ENCODE measurements around the gene PPP4R3B. TPM values are rescaled to one million over a fixed set of nuclear protein-coding genes. Genes with fewer than 3 reads are reported as not detected.

The PPP4R3B gene
- total RNA-seq, 2 experiments from 2014 or later = 42.3 to 68.4 TPM

DNA sequence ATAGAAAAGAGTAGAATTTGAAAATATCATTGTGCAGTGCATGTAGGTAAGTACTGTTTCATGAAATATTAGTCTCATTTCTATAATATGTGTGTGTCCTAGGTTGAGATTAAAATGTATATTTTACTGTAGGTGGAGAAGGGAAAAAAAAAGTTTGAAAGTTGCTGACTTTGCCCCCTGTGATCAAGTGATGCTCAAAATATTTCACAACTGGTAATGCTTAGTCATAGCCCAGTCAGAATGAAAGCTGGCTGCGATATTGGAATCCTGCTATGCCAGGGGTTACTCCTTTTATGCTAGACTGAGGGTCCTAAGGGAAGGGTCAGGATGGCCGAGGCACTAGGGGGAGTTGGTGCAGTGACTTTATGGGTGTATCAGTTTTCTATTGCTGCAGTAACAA lies 117.4 kb downstream of the PPP4R3B start:
- H2AFZ ChIP-seq (ENCODE audit: low read length) = no peak overlapping the region
- H3K36me3 ChIP-seq (ENCODE audit: insufficient read depth, low read length) = no peaks in the 10 kb centered on the region
- H3K4me3 ChIP-seq (ENCODE audit: low read depth, low read length, poor library complexity, severe bottlenecking) = no peak overlapping the region
- H3K9me2 ChIP-seq (ENCODE audit: insufficient read depth, low read length) = no peaks in the 10 kb centered on the region
- ChIA-PET CTCF (ENCODE audit: unreplicated experiment) (no interaction called here), POLR2A (interaction anchor here (0.7 to 2.2 kb wide), 2 partner anchors 12 to 722 kb away, joined by 4 to 10 read pairs; no protein-coding TSS in a partner anchor)
- intact Hi-C loops (cut with micrococcal nuclease; ENCODE audit: unreplicated experiment) = no loop called here
- H4K20me1 ChIP-seq (ENCODE audit: insufficient read depth, low read length) = no peaks in the 10 kb centered on the region
- H3K9me3 ChIP-seq (ENCODE audit: low read length) = no peaks in the 10 kb centered on the region
- TF ChIP-seq, protein P1, sequence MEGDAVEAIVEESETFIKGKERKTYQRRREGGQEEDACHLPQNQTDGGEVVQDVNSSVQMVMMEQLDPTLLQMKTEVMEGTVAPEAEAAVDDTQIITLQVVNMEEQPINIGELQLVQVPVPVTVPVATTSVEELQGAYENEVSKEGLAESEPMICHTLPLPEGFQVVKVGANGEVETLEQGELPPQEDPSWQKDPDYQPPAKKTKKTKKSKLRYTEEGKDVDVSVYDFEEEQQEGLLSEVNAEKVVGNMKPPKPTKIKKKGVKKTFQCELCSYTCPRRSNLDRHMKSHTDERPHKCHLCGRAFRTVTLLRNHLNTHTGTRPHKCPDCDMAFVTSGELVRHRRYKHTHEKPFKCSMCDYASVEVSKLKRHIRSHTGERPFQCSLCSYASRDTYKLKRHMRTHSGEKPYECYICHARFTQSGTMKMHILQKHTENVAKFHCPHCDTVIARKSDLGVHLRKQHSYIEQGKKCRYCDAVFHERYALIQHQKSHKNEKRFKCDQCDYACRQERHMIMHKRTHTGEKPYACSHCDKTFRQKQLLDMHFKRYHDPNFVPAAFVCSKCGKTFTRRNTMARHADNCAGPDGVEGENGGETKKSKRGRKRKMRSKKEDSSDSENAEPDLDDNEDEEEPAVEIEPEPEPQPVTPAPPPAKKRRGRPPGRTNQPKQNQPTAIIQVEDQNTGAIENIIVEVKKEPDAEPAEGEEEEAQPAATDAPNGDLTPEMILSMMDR (conservative IDR thresholded peaks at IDR 0.05; ENCODE audit: low read length) = no peak
- no peak for TF ChIP-seq EZH2phosphoT487 (IDR thresholded peaks at IDR 0.05; ENCODE audit: borderline replicate concordance, low read depth, low read length)
- no peak overlapping the region for H3K27ac ChIP-seq (ENCODE audit: low read depth, low read length, poor library complexity, severe bottlenecking)
- H3K4me2 ChIP-seq (ENCODE audit: low read length) = no peak overlapping the region
- DNase-seq (ENCODE audit: low spot score) = no peak
- no TSS peak for BruUV-seq (replicated peaks)
- H3K4me1 ChIP-seq (ENCODE audit: insufficient read depth, low read length, poor library complexity, severe bottlenecking) = no peaks in the 10 kb centered on the region
- no peaks in the 10 kb centered on the region for H3K79me2 ChIP-seq (ENCODE audit: insufficient read depth, low read depth, low read length)

DNA sequence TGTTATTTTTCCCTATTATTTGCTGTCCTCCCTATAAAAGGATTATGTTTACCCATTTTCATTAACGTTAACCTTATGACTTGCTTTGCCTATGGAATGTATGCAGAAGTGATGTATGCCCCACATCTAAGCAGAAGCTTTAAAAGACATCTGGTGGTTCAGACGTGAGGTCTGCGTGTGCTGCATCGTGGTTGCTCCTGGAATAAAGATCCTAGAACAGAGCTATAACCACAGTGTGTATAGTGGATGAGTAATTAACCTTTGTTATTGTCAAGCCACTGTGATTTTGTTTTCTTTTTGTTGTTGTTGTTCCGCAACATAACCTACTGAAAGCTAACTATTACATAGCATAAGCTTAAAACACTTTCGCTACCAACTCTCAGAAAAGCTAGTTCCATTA lies 118.8 kb downstream of the PPP4R3B start:
- Histone ChIP-seq H3K4me3 (ENCODE audit: low read depth, low read length, poor library complexity, severe bottlenecking) (no peak overlapping the region), H3K79me2 (ENCODE audit: insufficient read depth, low read depth, low read length) (no peaks in the 10 kb centered on the region), H3K4me2 (ENCODE audit: low read length) (no peak overlapping the region), H3K4me1 (ENCODE audit: insufficient read depth, low read length, poor library complexity, severe bottlenecking) (no peaks in the 10 kb centered on the region), H3K36me3 (ENCODE audit: insufficient read depth, low read length) (no peaks in the 10 kb centered on the region), H3K27ac (ENCODE audit: low read depth, low read length, poor library complexity, severe bottlenecking) (no peak overlapping the region), H3K9me2 (ENCODE audit: insufficient read depth, low read length) (no peaks in the 10 kb centered on the region), H4K20me1 (ENCODE audit: insufficient read depth, low read length) (no peaks in the 10 kb centered on the region), H2AFZ (ENCODE audit: low read length) (no peak overlapping the region), H3K9me3 (ENCODE audit: low read length) (no peaks in the 10 kb centered on the region)
- intact Hi-C loops (cut with micrococcal nuclease; ENCODE audit: unreplicated experiment) = no loop called here
- CTCF ChIA-PET (ENCODE audit: unreplicated experiment) = interaction anchor here (1.0 kb wide), 1 partner anchor 22 kb away, joined by 5 read pairs; no protein-coding TSS in a partner anchor
- no peak for DNase-seq (ENCODE audit: low spot score)
- no TSS peak for BruUV-seq (replicated peaks)
- POLR2A ChIA-PET = interaction anchor here (0.5 kb wide), 1 partner anchor 21 kb away, joined by 3 read pairs; no protein-coding TSS in a partner anchor
- TF ChIP-seq, protein P1 (conservative IDR thresholded peaks at IDR 0.05; ENCODE audit: low read length) = no peak
- TF ChIP-seq EZH2phosphoT487 (IDR thresholded peaks at IDR 0.05; ENCODE audit: borderline replicate concordance, low read depth, low read length) = no peak

Small RNA genes within 50 kb of the gene (small RNA-seq; reads per million reads assigned to genes)
- gene RF00586 (not detected), gene RNU6-634P (not detected)

Other genes starting within 250 kb of the PPP4R3B start
- 98.4 and 109 TPM in 2 replicates for gene CCDC88A, start 197.8 kb downstream of the PPP4R3B start, total RNA-seq (2014; rRNA removed; shearing (Covaris generic))
- gene CCDC88A, start 197.8 kb downstream of the PPP4R3B start, total RNA-seq (2022) = 110 and 132 TPM in 2 replicates
- 6.4 and 8.7 TPM in 2 replicates for gene CFAP36, start 97.9 kb downstream of the PPP4R3B start, total RNA-seq (2014; rRNA removed; shearing (Covaris generic))
- 13.6 and 18.0 TPM in 2 replicates for gene CFAP36, start 97.9 kb downstream of the PPP4R3B start, total RNA-seq (2022)
- 29.9 and 35.1 TPM in 2 replicates for gene PNPT1, start 76.2 kb upstream of the PPP4R3B start, total RNA-seq (2014; rRNA removed; shearing (Covaris generic))
- gene PNPT1, start 76.2 kb upstream of the PPP4R3B start, total RNA-seq (2022) = 39.0 and 45.0 TPM in 2 replicates

Measured in OCI-LY7 (cell line).